ENCODE measurements around the gene WDR5. TPM values are rescaled to one million over a fixed set of nuclear protein-coding genes. Genes with fewer than 3 reads are reported as not detected.

The WDR5 gene
- total and polyA plus RNA-seq, 2 of the 13 experiments (the other 11 are each of a cell fraction or from before 2014, with no cell fraction given) = 34.3 TPM

- CTCF ChIA-PET (ENCODE audit: low intra/inter-chr PET ratio, low total read pairs) = no interaction called here
- Histone ChIP-seq H2AFZ (ENCODE audit: low read length) (no peak overlapping the region), H3K27me3 (ENCODE audit: control insufficient read depth in 1 of 2, insufficient read depth in 2 of 2, low read length in 2 of 2) (peaks cover 5 to 30% of the 10 kb centered on the region in 2 experiments; a peak in 4 of 5 replicates), H3K4me1 (ENCODE audit: insufficient read depth, low read length) (no peaks in the 10 kb centered on the region), H4K20me1 (ENCODE audit: insufficient read depth, low read length) (no peaks in the 10 kb centered on the region), H3K4me2 (ENCODE audit: low read depth, low read length) (no peak overlapping the region), H3K9ac (ENCODE audit: insufficient read depth, low read depth, low read length) (no peak overlapping the region), H3K79me2 (ENCODE audit: insufficient read depth, low read length) (no peaks in the 10 kb centered on the region), H3K4me3 (replicated peaks in 1 of 3; ENCODE audit: insufficient read depth in 1 of 3, low read depth in 2 of 3, low read length in 3 of 3) (no peak overlapping the region), H3K36me3 (replicated peaks in 1 of 2; ENCODE audit: control insufficient read depth in 1 of 2, insufficient read depth in 2 of 2, low read length in 2 of 2) (no peaks in the 10 kb centered on the region), H3K9me3 (ENCODE audit: low read length) (no peaks in the 10 kb centered on the region), H3K27ac (ENCODE audit: extremely low read length, insufficient read depth, low read length) (no peak overlapping the region)
- no TSS peak for BruUV-seq (replicated peaks)
- POLR2A ChIA-PET = no interaction called here
- intact Hi-C loops (cut with micrococcal nuclease; ENCODE audit: unreplicated experiment) = no loop called here
- TF ChIP-seq HHEX (CRISPR knock-in tag; IDR thresholded peaks at IDR 0.05) (no peak), CEBPB (IDR thresholded peaks at IDR 0.05; ENCODE audit: borderline replicate concordance, low read depth, low read length) (no peak), ZNF672 (CRISPR knock-in tag; IDR thresholded peaks at IDR 0.05) (no peak), NR2C2 (CRISPR knock-in tag; IDR thresholded peaks at IDR 0.05; ENCODE audit: borderline replicate concordance) (no peak), SPEN (CRISPR knock-in tag; IDR thresholded peaks at IDR 0.05; ENCODE audit: low read depth) (no peak), ZNF225 (CRISPR knock-in tag; IDR thresholded peaks at IDR 0.05) (no peak), MLX (CRISPR knock-in tag; IDR thresholded peaks at IDR 0.05) (no peak)
- TF ChIP-seq, protein P1, sequence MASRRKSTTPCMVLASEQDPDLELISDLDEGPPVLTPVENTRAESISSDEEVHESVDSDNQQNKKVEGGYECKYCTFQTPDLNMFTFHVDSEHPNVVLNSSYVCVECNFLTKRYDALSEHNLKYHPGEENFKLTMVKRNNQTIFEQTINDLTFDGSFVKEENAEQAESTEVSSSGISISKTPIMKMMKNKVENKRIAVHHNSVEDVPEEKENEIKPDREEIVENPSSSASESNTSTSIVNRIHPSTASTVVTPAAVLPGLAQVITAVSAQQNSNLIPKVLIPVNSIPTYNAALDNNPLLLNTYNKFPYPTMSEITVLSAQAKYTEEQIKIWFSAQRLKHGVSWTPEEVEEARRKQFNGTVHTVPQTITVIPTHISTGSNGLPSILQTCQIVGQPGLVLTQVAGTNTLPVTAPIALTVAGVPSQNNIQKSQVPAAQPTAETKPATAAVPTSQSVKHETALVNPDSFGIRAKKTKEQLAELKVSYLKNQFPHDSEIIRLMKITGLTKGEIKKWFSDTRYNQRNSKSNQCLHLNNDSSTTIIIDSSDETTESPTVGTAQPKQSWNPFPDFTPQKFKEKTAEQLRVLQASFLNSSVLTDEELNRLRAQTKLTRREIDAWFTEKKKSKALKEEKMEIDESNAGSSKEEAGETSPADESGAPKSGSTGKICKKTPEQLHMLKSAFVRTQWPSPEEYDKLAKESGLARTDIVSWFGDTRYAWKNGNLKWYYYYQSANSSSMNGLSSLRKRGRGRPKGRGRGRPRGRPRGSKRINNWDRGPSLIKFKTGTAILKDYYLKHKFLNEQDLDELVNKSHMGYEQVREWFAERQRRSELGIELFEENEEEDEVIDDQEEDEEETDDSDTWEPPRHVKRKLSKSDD (CRISPR knock-in tag; IDR thresholded peaks at IDR 0.05; ENCODE audit: low read depth) = no peak
- FAIRE-seq (no peak), ATAC-seq (no peak), DNase-seq (ENCODE audit: low spot score) (no peak)
- WGBS (ENCODE audit: low lambda C conversion rate) = 54% methylated on average over 4 of the region's 6 CpGs
- in situ Hi-C loops (cut with HindIII; ENCODE audit: extremely low pct_ligation_motif_present, low pct_unique_long_range_greater_than_20kb) = no loop called here
Measured at GRCh38 chr9:134196911-134197310, 61.0 kb downstream of the WDR5 start.
